ENCODE results near the gene RPUSD3. TPM values are rescaled to one million over a fixed set of nuclear protein-coding genes. Genes with fewer than 3 reads are reported as not detected.

Gene RPUSD3
- total RNA-seq, 1 donor from 2014 or later = 30.5 TPM

DNA sequence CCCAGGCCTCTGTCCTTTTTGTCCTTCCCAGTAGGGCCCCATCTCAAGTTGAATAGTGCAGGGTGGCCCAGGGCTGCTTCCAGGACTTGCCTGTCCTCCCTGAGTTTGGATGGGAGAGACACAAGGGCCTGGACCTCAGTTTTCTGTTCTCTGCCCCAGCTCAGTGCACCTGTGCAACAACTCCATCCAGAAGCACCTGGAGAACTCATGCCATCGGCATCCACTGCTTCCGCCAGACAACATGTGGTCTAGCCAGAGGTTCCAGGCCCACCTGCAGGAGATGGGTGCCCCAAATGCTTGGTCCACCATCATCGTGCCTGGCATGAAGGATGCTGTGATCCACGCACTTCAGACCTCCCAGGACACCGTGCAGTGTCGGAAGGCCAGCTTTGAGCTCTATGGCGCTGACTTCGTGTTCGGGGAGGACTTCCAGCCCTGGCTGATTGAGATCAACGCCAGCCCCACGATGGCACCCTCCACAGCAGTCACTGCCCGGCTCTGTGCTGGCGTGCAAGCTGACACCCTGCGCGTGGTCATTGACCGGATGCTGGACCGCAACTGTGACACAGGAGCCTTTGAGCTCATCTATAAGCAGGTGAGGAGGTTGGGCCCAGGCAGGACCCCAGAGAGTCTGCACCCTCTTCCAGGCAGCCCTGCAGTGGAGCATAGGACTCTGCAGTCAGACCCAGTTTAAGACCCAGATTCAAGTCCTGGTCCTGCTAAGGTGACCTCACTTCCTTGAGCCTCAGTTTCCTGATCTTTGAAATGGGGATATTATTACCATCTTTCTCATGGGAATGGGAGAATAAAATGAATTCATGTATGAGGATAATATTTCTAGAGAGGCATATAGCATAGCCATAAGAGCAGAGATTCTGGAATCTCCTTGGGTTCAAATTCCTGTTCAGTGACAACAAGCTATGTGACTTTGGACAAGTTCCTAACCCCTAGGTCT, 14.7 kb downstream of the RPUSD3 start:
- Histone ChIP-seq H3K9me3 (ENCODE audit: low read depth) (no peaks in the 10 kb centered on the region), H3K4me3 (no peak overlapping the region), H3K4me1 (no peaks in the 10 kb centered on the region), H3K27ac (no peak overlapping the region), H3K36me3 (no peaks in the 10 kb centered on the region), H3F3A (ENCODE audit: low read depth) (no peaks in the 10 kb centered on the region), H3K79me2 (ENCODE audit: low read depth) (no peaks in the 10 kb centered on the region), H3K9ac (no peak overlapping the region), H3K27me3 (no peaks in the 10 kb centered on the region), H4K20me1 (ENCODE audit: low read depth) (no peaks in the 10 kb centered on the region), H2AFZ (replicated peaks) (no peak overlapping the region), H3K4me2 (no peak overlapping the region)
- Mint-ChIP-seq H3K36me3 (peaks cover 1% of the 10 kb centered on the region), H3K27me3 (ENCODE audit: insufficient read depth, low read depth) (peaks cover 6% of the 10 kb centered on the region), H3K4me1 (no peaks in the 10 kb centered on the region), H3K9me3 (no peaks in the 10 kb centered on the region), H3K4me3 (no peak overlapping the region), H3K27ac (no peak overlapping the region)
- TF ChIP-seq EZH2 (IDR thresholded peaks at IDR 0.05) (no peak), EZH2phosphoT487 (IDR thresholded peaks at IDR 0.05) (no peak)
- no peak for DNase-seq (ENCODE audit: low spot score)

DNA sequence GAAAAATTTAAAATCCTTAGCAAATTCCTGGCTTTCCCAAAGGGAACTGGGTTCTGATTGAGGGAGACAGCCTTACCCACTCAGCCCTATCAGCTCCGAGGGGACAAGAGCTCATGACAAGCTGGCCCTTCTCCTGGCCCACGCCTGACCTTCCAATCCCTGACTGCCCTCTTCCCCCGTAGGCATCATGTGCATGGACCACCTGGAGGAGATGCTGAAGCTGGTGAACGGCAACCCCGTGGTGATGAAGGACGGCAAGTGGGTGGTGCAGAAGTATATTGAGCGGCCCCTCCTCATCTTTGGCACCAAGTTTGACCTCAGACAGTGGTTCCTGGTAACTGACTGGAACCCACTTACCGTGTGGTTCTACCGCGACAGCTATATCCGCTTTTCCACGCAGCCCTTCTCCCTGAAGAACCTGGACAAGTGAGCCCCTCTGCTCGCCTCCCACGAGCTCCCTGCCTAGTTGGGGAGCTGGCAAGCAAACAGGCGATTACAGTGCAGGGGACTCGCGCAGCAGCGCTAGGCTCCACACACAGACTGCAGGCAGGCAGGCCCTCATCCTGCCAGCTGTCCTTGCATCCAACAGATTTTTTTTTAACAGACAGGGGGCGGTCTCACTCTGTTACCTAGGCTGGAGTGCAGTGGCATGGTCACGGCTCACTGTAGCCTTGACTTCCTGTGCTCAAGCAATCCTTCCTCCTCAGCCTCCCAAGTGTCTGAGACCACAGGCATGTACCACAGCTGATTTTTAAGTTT, 16.8 kb downstream of the RPUSD3 start:
- no peaks in the 10 kb centered on the region for H3K27me3 ChIP-seq
- peak; percentile 54 for DNase-seq (ENCODE audit: low spot score)
- H3K27me3 Mint-ChIP-seq (ENCODE audit: insufficient read depth, low read depth) = peaks cover 6% of the 10 kb centered on the region
- H3K27ac ChIP-seq = no peak overlapping the region
- no peaks in the 10 kb centered on the region for H3K9me3 ChIP-seq (ENCODE audit: low read depth)
- TF ChIP-seq EZH2 (IDR thresholded peaks at IDR 0.05) (no peak), EZH2phosphoT487 (IDR thresholded peaks at IDR 0.05) (no peak)
- TF ChIP-seq, protein P1, sequence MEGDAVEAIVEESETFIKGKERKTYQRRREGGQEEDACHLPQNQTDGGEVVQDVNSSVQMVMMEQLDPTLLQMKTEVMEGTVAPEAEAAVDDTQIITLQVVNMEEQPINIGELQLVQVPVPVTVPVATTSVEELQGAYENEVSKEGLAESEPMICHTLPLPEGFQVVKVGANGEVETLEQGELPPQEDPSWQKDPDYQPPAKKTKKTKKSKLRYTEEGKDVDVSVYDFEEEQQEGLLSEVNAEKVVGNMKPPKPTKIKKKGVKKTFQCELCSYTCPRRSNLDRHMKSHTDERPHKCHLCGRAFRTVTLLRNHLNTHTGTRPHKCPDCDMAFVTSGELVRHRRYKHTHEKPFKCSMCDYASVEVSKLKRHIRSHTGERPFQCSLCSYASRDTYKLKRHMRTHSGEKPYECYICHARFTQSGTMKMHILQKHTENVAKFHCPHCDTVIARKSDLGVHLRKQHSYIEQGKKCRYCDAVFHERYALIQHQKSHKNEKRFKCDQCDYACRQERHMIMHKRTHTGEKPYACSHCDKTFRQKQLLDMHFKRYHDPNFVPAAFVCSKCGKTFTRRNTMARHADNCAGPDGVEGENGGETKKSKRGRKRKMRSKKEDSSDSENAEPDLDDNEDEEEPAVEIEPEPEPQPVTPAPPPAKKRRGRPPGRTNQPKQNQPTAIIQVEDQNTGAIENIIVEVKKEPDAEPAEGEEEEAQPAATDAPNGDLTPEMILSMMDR (IDR thresholded peaks at IDR 0.05) = peak; percentile 54
- no peak overlapping the region for H2AFZ ChIP-seq (replicated peaks)
- no peak overlapping the region for H3K4me2 ChIP-seq
- no peak overlapping the region for H3K27ac Mint-ChIP-seq
- no peaks in the 10 kb centered on the region for H3K4me1 ChIP-seq
- H3K9me3 Mint-ChIP-seq = no peaks in the 10 kb centered on the region
- H4K20me1 ChIP-seq (ENCODE audit: low read depth) = no peaks in the 10 kb centered on the region
- H3K36me3 ChIP-seq = no peaks in the 10 kb centered on the region
- no peak overlapping the region for H3K9ac ChIP-seq
- H3K4me1 Mint-ChIP-seq = no peaks in the 10 kb centered on the region
- no peak overlapping the region for H3K4me3 ChIP-seq
- no peak overlapping the region for H3K4me3 Mint-ChIP-seq
- no peaks in the 10 kb centered on the region for H3K79me2 ChIP-seq (ENCODE audit: low read depth)
- no peaks in the 10 kb centered on the region for H3K36me3 Mint-ChIP-seq
- peaks cover 3% of the 10 kb centered on the region for H3F3A ChIP-seq (ENCODE audit: low read depth)

DNA sequence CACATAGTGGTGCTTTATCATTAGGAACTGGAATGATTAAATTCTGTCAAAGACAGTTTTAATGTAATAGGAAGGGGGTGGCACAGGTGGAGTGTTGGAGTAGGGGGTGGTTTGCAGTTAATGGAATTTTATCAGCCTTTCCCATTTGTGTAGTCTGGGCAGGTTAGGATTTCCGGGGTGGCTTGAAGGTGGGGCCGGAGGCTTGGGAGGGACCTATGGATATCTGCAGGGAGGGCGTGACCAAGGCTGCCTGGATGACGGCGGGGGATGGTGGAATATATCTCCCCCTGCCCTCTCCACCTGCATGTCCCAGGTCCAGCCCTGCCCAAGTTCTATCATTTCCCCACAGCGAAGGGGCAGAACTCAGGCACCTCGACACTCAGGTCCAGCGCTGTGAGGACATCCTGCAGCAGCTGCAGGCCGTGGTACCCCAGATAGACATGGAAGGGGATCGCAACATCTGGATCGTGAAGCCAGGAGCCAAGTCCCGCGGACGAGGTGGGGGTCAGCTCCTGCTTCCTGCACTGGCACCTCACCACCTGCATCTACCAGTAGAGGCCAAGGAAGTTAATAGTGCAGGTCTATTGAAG, 18.3 kb downstream of the RPUSD3 start:
- no peak overlapping the region for H3K4me2 ChIP-seq
- Mint-ChIP-seq H3K4me1 (no peaks in the 10 kb centered on the region), H3K4me3 (no peak overlapping the region), H3K27me3 (ENCODE audit: insufficient read depth, low read depth) (peaks cover 6% of the 10 kb centered on the region), H3K27ac (no peak overlapping the region), H3K36me3 (no peaks in the 10 kb centered on the region), H3K9me3 (no peaks in the 10 kb centered on the region)
- H3K9ac ChIP-seq = no peak overlapping the region
- no peak for DNase-seq (ENCODE audit: low spot score)
- no peak overlapping the region for H2AFZ ChIP-seq (replicated peaks)
- no peaks in the 10 kb centered on the region for H3K9me3 ChIP-seq (ENCODE audit: low read depth)
- H3K79me2 ChIP-seq (ENCODE audit: low read depth) = no peaks in the 10 kb centered on the region
- TF ChIP-seq EZH2 (IDR thresholded peaks at IDR 0.05) = no peak
- TF ChIP-seq, protein P1 (IDR thresholded peaks at IDR 0.05) = no peak
- no peak for TF ChIP-seq EZH2phosphoT487 (IDR thresholded peaks at IDR 0.05)
- H3K36me3 ChIP-seq = no peaks in the 10 kb centered on the region
- no peak overlapping the region for H3K27ac ChIP-seq
- H3K4me1 ChIP-seq = no peaks in the 10 kb centered on the region
- H3K27me3 ChIP-seq = no peaks in the 10 kb centered on the region
- peaks cover 3% of the 10 kb centered on the region for H3F3A ChIP-seq (ENCODE audit: low read depth)
- H3K4me3 ChIP-seq = no peak overlapping the region
- peaks cover 6% of the 10 kb centered on the region for H4K20me1 ChIP-seq (ENCODE audit: low read depth)
